ENCODE results near the gene PKNOX2.
"Not testable (repeated sequence)": the region's sequence is repeated elsewhere in the genome, so short reads cannot be mapped to it uniquely, and the experiment has no call there.

PKNOX2 gene

GRCh38 chr11:125211191-125211947 lies 46.8 kb downstream of the PKNOX2 start:
- no peak for DNase-seq

GRCh38 chr11:125211948-125212340 lies 47.4 kb downstream of the PKNOX2 start:
- DNase-seq = no peak

GRCh38 chr11:125214601-125215565 lies 50.3 kb downstream of the PKNOX2 start:
- no peak for DNase-seq

- DNase-seq = no peak
Measured at GRCh38 chr11:125215976-125216375, 51.4 kb downstream of the PKNOX2 start.

- DNase-seq = no peak
Measured at GRCh38 chr11:125218336-125218735, 53.8 kb downstream of the PKNOX2 start.

GRCh38 chr11:125221461-125221860 lies 56.9 kb downstream of the PKNOX2 start:
- DNase-seq = no peak

GRCh38 chr11:125222494-125222893 lies 57.9 kb downstream of the PKNOX2 start:
- no peak for DNase-seq

- not testable (repeated sequence) for DNase-seq
Measured at GRCh38 chr11:125223161-125223560, 58.6 kb downstream of the PKNOX2 start.

GRCh38 chr11:125223901-125224361 lies 59.4 kb downstream of the PKNOX2 start:
- DNase-seq = no peak

- DNase-seq = no peak
Measured at GRCh38 chr11:125224391-125225021, 60.0 kb downstream of the PKNOX2 start.

GRCh38 chr11:125225401-125225800 lies 60.9 kb downstream of the PKNOX2 start:
- no peak for DNase-seq

GRCh38 chr11:125226031-125226430 lies 61.5 kb downstream of the PKNOX2 start:
- DNase-seq = no peak

- no peak for DNase-seq
Measured at GRCh38 chr11:125226706-125227105, 62.2 kb downstream of the PKNOX2 start.

- DNase-seq = no peak
Measured at GRCh38 chr11:125227151-125227550, 62.6 kb downstream of the PKNOX2 start.

- DNase-seq = no peak
Measured at GRCh38 chr11:125228445-125228844, 63.9 kb downstream of the PKNOX2 start.

GRCh38 chr11:125228993-125229392 lies 64.4 kb downstream of the PKNOX2 start:
- DNase-seq = no peak

- DNase-seq = no peak
Measured at GRCh38 chr11:125229916-125230315, 65.4 kb downstream of the PKNOX2 start.

- DNase-seq = no peak
Measured at GRCh38 chr11:125233116-125233515, 68.6 kb downstream of the PKNOX2 start.

GRCh38 chr11:125233736-125234275 lies 69.3 kb downstream of the PKNOX2 start:
- DNase-seq = no peak

- no peak for DNase-seq
Measured at GRCh38 chr11:125235071-125235471, 70.5 kb downstream of the PKNOX2 start.

GRCh38 chr11:125236072-125236825 lies 71.7 kb downstream of the PKNOX2 start:
- DNase-seq = no peak
